SK-N-SH (cell line): ENCODE data around the gene RGSL1. TPM values are rescaled to one million over a fixed set of nuclear protein-coding genes. Genes with fewer than 3 reads are reported as not detected.

ENCODE experiments used
- CTCF ChIA-PET: fragments of 300-600, 350-600 bp; formaldehyde crosslinking; extraction: SDS; loops from one replicate; lab custom pipeline; 2021; lab: Yijun Ruan, JAX
- POLR2A ChIA-PET: fragments of 350-600 bp; sonication (Branson Sonifier 250); formaldehyde crosslinking; extraction: SDS; loops from one replicate; lab custom pipeline; 2020; ENCODE audit warnings: antibody characterized with exemption, inconsistent platforms; lab: Yijun Ruan, JAX
- DNase-seq: peaks from one replicate; pipeline ENCODE4 v3.0.0; 2012
- H2AFZ ChIP-seq: fragments of 200-600 bp; sonication (generic); 2 replicates; pipeline ENCODE4 v1.8.1; 2016; ENCODE audit warnings: antibody characterized with exemption, mild to moderate bottlenecking, low read depth
- H3F3A ChIP-seq: fragments of 200-600 bp; sonication (generic); replicated peaks from 2 replicates; pipeline ENCODE3; 2016; ENCODE audit warnings: antibody characterized with exemption, mild to moderate bottlenecking; ENCODE audit not compliant: insufficient read depth
- H3K27ac ChIP-seq, 2 experiments: fragments of 200-500 bp in 1 of 2; fragments of 200-600 bp in 1 of 2; sonication (Bioruptor generic) in 1 of 2; sonication (generic), shearing (Covaris generic) in 1 of 2; 2 replicates each; pipeline versions ENCODE4 v1.5.1 to v1.6.1; 2014 to 2016; ENCODE audit warnings: low read depth in 2 of 2, inconsistent platforms in 1 of 2, low read length in 1 of 2, mild to moderate bottlenecking in 1 of 2, mixed read lengths in 1 of 2
- H3K27me3 ChIP-seq: fragments of 200-600 bp; sonication (generic), shearing (Covaris generic); 2 replicates; pipeline ENCODE4 v1.6.1; 2016; ENCODE audit warnings: mixed run types; ENCODE audit not compliant: insufficient read depth
- H3K36me3 ChIP-seq, 2 experiments: fragments of 200-500 bp in 1 of 2; fragments of 200-600 bp in 1 of 2; sonication (Bioruptor generic) in 1 of 2; sonication (generic) in 1 of 2; replicated peaks in 1 of 2; 2 replicates each; pipeline versions ENCODE3 to v1.5.1; 2014 to 2016; ENCODE audit warnings: low read length in 1 of 2, mild to moderate bottlenecking in 1 of 2; ENCODE audit not compliant: insufficient read depth in 2 of 2, control insufficient read depth in 1 of 2
- H3K4me1 ChIP-seq, 2 experiments: fragments of 200-500 bp in 1 of 2; fragments of 200-600 bp in 1 of 2; sonication (Bioruptor generic) in 1 of 2; sonication (generic), shearing (Covaris generic) in 1 of 2; 2 replicates each; pipeline versions ENCODE4 v1.5.1 to v1.6.1; 2014 to 2016; ENCODE audit warnings: low read depth in 1 of 2, low read length in 1 of 2, mixed run types in 1 of 2; ENCODE audit not compliant: insufficient read depth in 2 of 2, control insufficient read depth in 1 of 2
- H3K4me2 ChIP-seq: fragments of 200-600 bp; sonication (generic), shearing (Covaris generic); 2 replicates; pipeline ENCODE4 v1.6.1; 2017; ENCODE audit warnings: mixed run types
- H3K4me3 ChIP-seq, 2 experiments: fragments of 200-500 bp in 1 of 2; fragments of 200-600 bp in 1 of 2; sonication (Bioruptor generic) in 1 of 2; sonication (generic), shearing (Covaris generic) in 1 of 2; 2 replicates each; pipeline versions ENCODE4 v1.5.1 to v1.8.1; 2014 to 2016; ENCODE audit warnings: low read depth in 2 of 2, inconsistent platforms in 1 of 2, low read length in 1 of 2, mild to moderate bottlenecking in 1 of 2, mixed read lengths in 1 of 2, moderate library complexity in 1 of 2
- H3K79me2 ChIP-seq: fragments of 200-600 bp; sonication (generic); 2 replicates; pipeline ENCODE4 v1.8.1; 2017; ENCODE audit warnings: mild to moderate bottlenecking; ENCODE audit not compliant: insufficient read depth
- H3K9ac ChIP-seq: fragments of 200-600 bp; sonication (generic); 2 replicates; pipeline ENCODE4 v1.6.1; 2017; ENCODE audit warnings: mixed run types
- H3K9me2 ChIP-seq: fragments of 200-600 bp; sonication (generic); 2 replicates; pipeline ENCODE4 v1.6.1; 2017; ENCODE audit warnings: mixed run types
- H3K9me3 ChIP-seq: fragments of 200-600 bp; sonication (generic); 2 replicates; pipeline ENCODE4 v1.6.1; 2017; ENCODE audit warnings: mixed run types, mild to moderate bottlenecking, moderate library complexity
- H4K20me1 ChIP-seq: fragments of 200-600 bp; sonication (generic); 2 replicates; pipeline ENCODE4 v1.6.1; 2017; ENCODE audit warnings: mild to moderate bottlenecking, mixed run types; ENCODE audit not compliant: insufficient read depth
- EZH2phosphoT487 ChIP-seq: fragments of 200-600 bp; sonication (generic); IDR thresholded peaks from 2 replicates; pipeline ENCODE4 v1.6.1; 2017; ENCODE audit warnings: low read depth, mixed run types, mild to moderate bottlenecking, antibody characterized with exemption, moderate library complexity, borderline replicate concordance
- FOSL2 ChIP-seq: IDR thresholded peaks from 2 replicates; pipeline ENCODE4 v1.4.0; 2012; ENCODE audit warnings: low read depth, mild to moderate bottlenecking, moderate library complexity, borderline replicate concordance
- FOXJ3 ChIP-seq: sonication (generic); formaldehyde crosslinking; IDR thresholded peaks from 2 replicates; pipeline ENCODE4 v1.5.1; 2020; ENCODE audit warnings: mild to moderate bottlenecking, missing genetic modification reagents
- FOXM1 ChIP-seq: IDR thresholded peaks from 2 replicates; pipeline ENCODE4 v1.4.0; 2012; ENCODE audit warnings: low read depth, mild to moderate bottlenecking
- GABPA ChIP-seq: IDR thresholded peaks from 2 replicates; pipeline ENCODE4 v1.4.0; 2012; ENCODE audit warnings: low read depth, mild to moderate bottlenecking
- JUND ChIP-seq: IDR thresholded peaks from 2 replicates; pipeline ENCODE4 v1.4.0; 2012
- MEF2A ChIP-seq: IDR thresholded peaks from 2 replicates; pipeline ENCODE4 v1.4.0; 2012; ENCODE audit warnings: low read depth, borderline replicate concordance
- POLR2AphosphoS5 ChIP-seq: IDR thresholded peaks from 2 replicates; pipeline ENCODE4 v1.6.1; 2012; ENCODE audit warnings: low read depth, low read length
- RAD21 ChIP-seq: IDR thresholded peaks from 2 replicates; pipeline ENCODE4 v1.6.1; 2012; ENCODE audit warnings: mild to moderate bottlenecking, low read length
- RFX5 ChIP-seq: IDR thresholded peaks from 2 replicates; pipeline ENCODE4 v1.6.1; 2012; ENCODE audit warnings: mild to moderate bottlenecking, improper control_type of control experiment, low read length
- RXRA ChIP-seq: IDR thresholded peaks from 2 replicates; pipeline ENCODE4 v1.4.0; 2012; ENCODE audit warnings: low read depth, mild to moderate bottlenecking, borderline replicate concordance
- SMC3 ChIP-seq: IDR thresholded peaks from 2 replicates; pipeline ENCODE4 v1.6.1; 2012; ENCODE audit warnings: low read depth, low read length, improper control_type of control experiment
- TEAD4 ChIP-seq: IDR thresholded peaks from 2 replicates; pipeline ENCODE4 v1.4.0; 2012; ENCODE audit warnings: mild to moderate bottlenecking, borderline replicate concordance; ENCODE audit not compliant: insufficient read depth
- whole genome bisulfite sequencing: methylation state at CpG from one replicate; pipeline ENCODE4 v1.1.6; 2017; ENCODE audit warnings: low lambda C conversion rate; 5-methylcytosine and 5-hydroxymethylcytosine counted together
- polyA plus RNA-seq, 3 experiments: library from polyadenylated mRNA; depleted of rRNA; stranded (reverse); fragments of >200 nt; gene quantifications; 2 replicates each; pipeline ENCODE4 v1.2.3, GENCODE V29; 2012
- TF ChIP-seq, protein P1 (sequence below): IDR thresholded peaks from 2 replicates; pipeline ENCODE4 v1.4.0; 2012; ENCODE audit warnings: low read depth, borderline replicate concordance
- TF ChIP-seq, protein P2 (sequence below): IDR thresholded peaks from 2 replicates; pipeline ENCODE4; 2012
- TF ChIP-seq, protein P3 (sequence below): IDR thresholded peaks from 2 replicates; pipeline ENCODE4 v1.4.0; 2012; ENCODE audit warnings: low read depth

The RGSL1 gene
- polyA plus RNA-seq, 1 of the 3 experiments (the other 2 are of a cell fraction): not detected

DNA sequence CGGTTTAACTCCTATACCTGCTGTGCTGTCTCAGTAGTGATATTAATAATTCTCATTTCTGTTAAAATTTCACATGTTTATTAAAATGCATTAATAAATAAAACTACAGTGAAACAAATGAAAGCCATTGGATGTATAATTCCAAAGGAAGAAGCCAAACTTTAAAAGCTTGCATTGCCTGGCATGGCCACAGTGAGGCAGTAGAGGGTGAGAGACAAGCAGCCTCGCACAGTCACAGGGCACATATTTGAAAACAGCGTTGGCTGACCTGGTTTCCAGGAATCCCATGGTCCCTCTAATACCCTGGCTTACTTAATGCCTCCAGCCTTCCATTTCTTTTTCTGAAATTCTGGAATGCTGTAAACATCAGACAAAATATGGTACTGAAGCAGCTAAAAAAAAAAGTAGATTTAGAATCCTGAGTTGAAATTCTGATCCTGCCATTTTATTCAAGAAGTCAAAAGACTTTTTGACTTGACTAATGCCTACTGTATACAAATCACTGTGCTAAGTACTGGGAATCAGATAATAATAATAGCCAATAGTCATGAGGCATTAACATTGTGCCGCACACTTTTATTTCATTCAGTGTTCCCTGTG is 145.8 kb downstream of the RGSL1 start (continued):
- TF ChIP-seq POLR2AphosphoS5: no peak
- TF ChIP-seq, protein P1, sequence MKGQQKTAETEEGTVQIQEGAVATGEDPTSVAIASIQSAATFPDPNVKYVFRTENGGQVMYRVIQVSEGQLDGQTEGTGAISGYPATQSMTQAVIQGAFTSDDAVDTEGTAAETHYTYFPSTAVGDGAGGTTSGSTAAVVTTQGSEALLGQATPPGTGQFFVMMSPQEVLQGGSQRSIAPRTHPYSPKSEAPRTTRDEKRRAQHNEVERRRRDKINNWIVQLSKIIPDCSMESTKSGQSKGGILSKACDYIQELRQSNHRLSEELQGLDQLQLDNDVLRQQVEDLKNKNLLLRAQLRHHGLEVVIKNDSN: no peak

DNA sequence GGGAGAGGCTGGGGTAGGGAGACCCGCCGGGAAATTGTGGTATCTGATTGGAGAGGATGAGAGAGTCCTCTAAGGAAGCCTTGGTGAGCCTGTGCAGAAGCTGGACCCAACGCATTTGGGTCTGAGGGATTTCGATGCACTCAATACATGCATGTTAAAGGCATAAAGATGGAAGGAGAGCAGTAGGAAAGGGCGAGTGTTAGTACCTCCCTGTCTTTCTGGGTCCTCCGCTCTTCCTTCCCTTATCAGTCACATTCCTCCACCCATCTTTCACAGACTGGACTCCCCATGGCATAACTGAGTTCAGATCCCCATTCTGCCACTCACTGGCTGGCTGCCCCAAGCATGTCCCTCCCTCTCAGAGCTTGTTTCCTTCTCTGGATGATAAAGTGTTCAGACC is 147.0 kb downstream of the RGSL1 start:
- Histone ChIP-seq H3K27ac (no peak overlapping the region), H3K36me3 (no peaks in the 10 kb centered on the region), H3K27me3 (no peaks in the 10 kb centered on the region), H3K4me1 (peaks cover 0 to 16% of the 10 kb centered on the region in 2 experiments; a peak in 3 of 4 replicates), H4K20me1 (no peaks in the 10 kb centered on the region), H2AFZ (no peak overlapping the region), H3K9me2 (no peaks in the 10 kb centered on the region), H3K4me2 (no peak overlapping the region), H3K79me2 (no peaks in the 10 kb centered on the region), H3F3A (peaks cover 4% of the 10 kb centered on the region), H3K9me3 (no peaks in the 10 kb centered on the region), H3K9ac (no peak overlapping the region), H3K4me3 (no peak overlapping the region)
- DNase-seq: no peak
- CTCF ChIA-PET: interaction anchor here (0.8 to 17.7 kb wide), 7 partner anchors 8 to 512 kb away, joined by 3 to 829 read pairs (median 6); partner anchors contain the start of genes NPL and RGS16
- TF ChIP-seq POLR2AphosphoS5: no peak
- TF ChIP-seq TEAD4: no peak
- TF ChIP-seq RAD21: no peak
- no peak for TF ChIP-seq GABPA
- TF ChIP-seq RFX5: no peak
- no peak for TF ChIP-seq MEF2A
- no peak for TF ChIP-seq RXRA
- no peak for TF ChIP-seq EZH2phosphoT487
- TF ChIP-seq FOXJ3: no peak
- TF ChIP-seq FOXM1: no peak
- WGBS: 84% methylated on average over 6 of the region's 6 CpGs
- POLR2A ChIA-PET: no interaction called here

DNA sequence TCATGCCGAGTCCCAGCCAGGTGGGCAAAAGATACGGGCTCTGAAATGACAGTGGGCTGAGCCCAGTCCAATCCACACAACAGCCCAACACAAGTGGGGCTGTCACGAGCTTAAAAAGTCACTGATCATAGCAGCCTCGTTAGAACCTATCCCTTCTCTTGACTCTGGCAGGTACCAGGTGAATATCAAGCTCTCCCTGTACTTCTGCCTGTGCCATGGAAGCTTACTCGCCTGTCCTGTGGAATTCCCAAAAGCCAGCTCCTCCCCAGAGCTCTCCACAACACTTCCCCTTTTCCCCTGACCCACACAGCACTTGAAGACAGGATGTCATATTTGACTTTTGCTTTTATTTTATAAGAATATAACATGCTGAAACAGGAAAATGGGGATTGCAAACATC is 148.3 kb downstream of the RGSL1 start:
- POLR2A ChIA-PET: interaction anchor here (1.1 kb wide), 1 partner anchor 454 kb away, joined by 4 read pairs; no protein-coding TSS in a partner anchor
- H3K79me2 ChIP-seq: no peaks in the 10 kb centered on the region
- no peak overlapping the region for H3K4me2 ChIP-seq
- no peaks in the 10 kb centered on the region for H3K36me3 ChIP-seq
- H3K27me3 ChIP-seq: no peaks in the 10 kb centered on the region
- no peaks in the 10 kb centered on the region for H3K9me3 ChIP-seq
- CTCF ChIA-PET: interaction anchor here (1.0 to 17.7 kb wide), 8 partner anchors 14 to 189 kb away, joined by 3 to 829 read pairs (median 5); partner anchors contain the start of gene NPL
- peaks cover 4% of the 10 kb centered on the region for H3F3A ChIP-seq
- H3K27ac ChIP-seq: no peak overlapping the region
- H3K9ac ChIP-seq: no peak overlapping the region
- no peaks in the 10 kb centered on the region for H4K20me1 ChIP-seq
- no peak overlapping the region for H3K4me3 ChIP-seq
- TF ChIP-seq, protein P2, sequence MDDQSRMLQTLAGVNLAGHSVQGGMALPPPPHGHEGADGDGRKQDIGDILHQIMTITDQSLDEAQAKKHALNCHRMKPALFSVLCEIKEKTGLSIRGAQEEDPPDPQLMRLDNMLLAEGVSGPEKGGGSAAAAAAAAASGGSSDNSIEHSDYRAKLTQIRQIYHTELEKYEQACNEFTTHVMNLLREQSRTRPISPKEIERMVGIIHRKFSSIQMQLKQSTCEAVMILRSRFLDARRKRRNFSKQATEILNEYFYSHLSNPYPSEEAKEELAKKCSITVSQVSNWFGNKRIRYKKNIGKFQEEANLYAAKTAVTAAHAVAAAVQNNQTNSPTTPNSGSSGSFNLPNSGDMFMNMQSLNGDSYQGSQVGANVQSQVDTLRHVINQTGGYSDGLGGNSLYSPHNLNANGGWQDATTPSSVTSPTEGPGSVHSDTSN: no peak
- no peak for TF ChIP-seq GABPA
- TF ChIP-seq FOSL2: no peak
- TF ChIP-seq, protein P3, sequence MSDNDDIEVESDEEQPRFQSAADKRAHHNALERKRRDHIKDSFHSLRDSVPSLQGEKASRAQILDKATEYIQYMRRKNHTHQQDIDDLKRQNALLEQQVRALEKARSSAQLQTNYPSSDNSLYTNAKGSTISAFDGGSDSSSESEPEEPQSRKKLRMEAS: no peak
- TF ChIP-seq JUND: no peak
- no peak for TF ChIP-seq SMC3
- no peak for DNase-seq
- H3K9me2 ChIP-seq: no peaks in the 10 kb centered on the region
- 51% methylated on average over 3 of the region's 5 CpGs for WGBS
- no peak overlapping the region for H2AFZ ChIP-seq
- peaks cover 0 to 23% of the 10 kb centered on the region in 2 experiments; a peak in 3 of 4 replicates for H3K4me1 ChIP-seq
